Stimulated activated CD8-positive, alpha-beta memory T cell treated with anti-CD3 and anti-CD28 coated beads, Interleukin-7, amount 100 ng/mL, for 4 hours (primary cell): ENCODE measurements around the gene SPART.
"Not testable (repeated sequence)": the region's sequence is repeated elsewhere in the genome, so short reads cannot be mapped to it uniquely, and the experiment has no call there.

Source experiments
- DNase-seq, 2 donors: peaks; one replicate each; pipeline ENCODE4 v3.0.0-alpha.2; 2020; ENCODE audit warnings: low read depth in 2 of 2

The SPART gene

DNA sequence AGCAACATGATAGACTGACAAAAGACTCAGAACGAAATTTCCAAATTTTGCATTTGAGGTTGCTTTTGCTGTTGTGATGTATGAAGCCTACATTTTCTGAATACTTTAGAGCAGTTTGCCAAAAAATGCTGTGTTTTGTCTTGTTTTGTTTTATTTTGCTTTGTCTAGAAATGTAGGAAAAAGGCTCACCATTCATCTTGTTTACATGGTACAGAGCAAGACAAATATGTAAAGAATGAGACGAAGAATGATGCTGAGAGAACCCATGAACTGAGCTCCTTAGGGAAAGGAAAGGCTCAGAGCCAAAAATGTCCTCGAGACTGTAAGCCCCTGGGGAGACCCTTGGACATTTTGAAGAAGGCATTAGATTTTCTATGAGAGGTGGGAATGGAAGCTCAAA lies 6.8 kb upstream of the SPART start:
- no peak for DNase-seq

GRCh38 chr13:36352350-36352749 lies 6.2 kb upstream of the SPART start:
- DNase-seq, result no peak

DNA sequence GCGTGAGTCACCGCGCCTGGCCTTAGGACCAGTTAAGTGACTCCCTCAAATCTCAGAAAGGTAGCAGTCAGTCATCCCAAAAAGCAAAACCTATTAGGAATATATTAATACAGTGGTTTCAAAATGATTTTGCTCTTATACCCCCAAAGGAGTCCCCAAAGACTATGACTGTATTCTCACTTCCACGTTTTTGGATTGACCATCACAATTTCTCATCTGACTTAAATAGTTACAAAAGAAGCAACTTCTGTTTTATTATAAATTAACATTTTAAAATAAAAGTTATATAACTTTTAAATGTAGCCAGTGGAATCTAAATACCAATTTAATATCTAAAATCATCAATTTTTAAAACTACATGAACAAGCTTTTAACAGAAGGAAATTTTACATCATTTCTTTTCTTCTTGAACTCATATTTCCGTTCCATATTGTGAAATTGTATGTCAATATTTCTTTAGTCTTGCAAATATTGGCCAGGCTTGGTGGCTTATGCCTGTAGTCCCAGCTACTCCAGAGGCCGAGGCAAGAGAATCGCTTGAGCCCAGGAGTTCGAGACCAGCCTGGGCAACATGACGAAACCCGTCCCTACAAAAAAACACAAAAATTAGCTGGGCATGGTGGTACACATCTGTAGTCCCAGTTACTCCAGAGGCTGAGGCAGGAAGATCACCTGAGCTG lies 1.5 kb upstream of the SPART start:
- DNase-seq, result no peak

DNA sequence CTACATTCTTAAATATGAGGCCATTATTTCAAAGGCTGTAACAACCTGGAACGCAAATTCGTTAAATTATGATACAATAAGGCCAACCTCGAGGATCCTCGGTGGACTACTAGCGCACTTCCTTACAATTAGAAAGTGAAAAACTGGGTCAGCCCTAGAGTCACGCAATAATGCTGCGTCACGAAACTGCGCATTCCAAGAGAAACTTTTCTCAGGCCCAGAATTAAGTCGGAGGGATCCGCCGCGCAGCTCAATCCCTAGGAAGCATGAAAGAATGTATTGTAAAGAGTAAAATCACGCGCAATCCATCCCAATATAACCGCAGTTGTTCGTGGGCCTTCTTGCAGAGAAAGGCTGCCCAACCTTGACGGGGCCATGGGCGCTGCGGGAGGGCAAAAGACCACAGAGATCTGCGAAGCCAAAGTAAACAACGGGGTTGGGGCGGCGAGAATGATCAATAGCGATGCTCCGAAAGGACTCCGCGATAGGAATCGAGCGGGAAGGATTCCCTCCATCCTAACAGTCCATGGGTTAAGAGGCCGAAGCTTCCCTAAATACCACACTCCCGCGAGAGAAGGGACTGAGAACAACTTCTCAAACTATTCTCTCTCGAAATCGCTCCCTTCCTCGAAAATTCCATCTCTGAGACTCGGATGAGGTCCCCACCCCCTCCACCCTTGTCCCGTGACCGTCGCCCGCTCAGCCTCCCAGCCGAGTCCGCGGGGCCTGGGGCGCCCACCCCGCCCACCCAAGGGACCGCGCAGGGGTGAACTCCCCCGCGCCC lies 564 bp downstream of the SPART start:
- peak; percentile 5 to 16 for DNase-seq

- no peak for DNase-seq
Measured at GRCh38 chr13:36344886-36345437, 1.2 kb downstream of the SPART start.

DNA sequence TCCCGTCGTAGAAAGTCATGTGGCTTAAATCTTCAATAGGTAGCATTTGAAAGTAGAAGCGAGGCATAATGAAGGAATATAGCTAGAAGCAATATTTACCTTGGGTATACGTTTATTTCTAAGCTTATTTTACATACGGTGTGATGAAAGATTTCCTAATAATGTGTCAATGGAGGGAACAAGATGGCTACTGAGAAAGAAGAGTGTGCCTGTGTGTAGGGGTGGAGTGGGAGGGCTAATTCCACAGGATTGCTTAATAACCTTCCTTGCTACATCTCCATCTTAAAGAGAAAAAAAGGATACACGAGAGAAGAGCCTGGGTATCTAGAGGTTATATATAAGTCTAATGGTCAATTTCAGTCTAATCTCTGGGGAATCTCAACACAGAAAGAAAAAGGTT lies 2.0 kb downstream of the SPART start:
- no peak for DNase-seq

- no peak for DNase-seq
Measured at GRCh38 chr13:36343766-36344165, 2.4 kb downstream of the SPART start.

GRCh38 chr13:36342715-36343114 lies 3.5 kb downstream of the SPART start:
- DNase-seq, result no peak

- no peak for DNase-seq
Measured at GRCh38 chr13:36341718-36342117, 4.5 kb downstream of the SPART start.

GRCh38 chr13:36339600-36340155 lies 6.5 kb downstream of the SPART start:
- no peak for DNase-seq

- DNase-seq, result no peak
Measured at GRCh38 chr13:36337938-36338641, 8.1 kb downstream of the SPART start.

- DNase-seq, result no peak
Measured at GRCh38 chr13:36332986-36333385, 13.2 kb downstream of the SPART start.

- not testable (repeated sequence) for DNase-seq
Measured at GRCh38 chr13:36332255-36332654, 13.9 kb downstream of the SPART start.

DNA sequence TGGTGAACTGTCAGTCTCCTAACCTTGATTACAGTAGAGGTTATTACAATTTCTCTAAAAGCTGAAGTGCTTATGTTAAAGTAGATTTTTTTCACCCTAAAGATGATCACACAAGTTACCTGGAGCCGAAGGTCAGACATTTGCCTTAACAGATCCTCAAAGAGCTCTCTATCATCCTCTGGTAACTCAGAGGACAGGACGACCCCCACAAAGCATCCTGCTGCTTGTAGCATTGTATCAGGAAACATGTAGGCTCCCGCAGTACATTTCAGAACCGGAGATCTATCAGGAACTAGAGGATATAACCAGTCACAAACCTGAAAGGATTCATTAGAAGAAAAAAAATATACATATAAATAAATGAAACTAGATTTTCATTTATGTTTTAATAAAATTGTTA lies 14.9 kb downstream of the SPART start:
- no peak for DNase-seq

DNA sequence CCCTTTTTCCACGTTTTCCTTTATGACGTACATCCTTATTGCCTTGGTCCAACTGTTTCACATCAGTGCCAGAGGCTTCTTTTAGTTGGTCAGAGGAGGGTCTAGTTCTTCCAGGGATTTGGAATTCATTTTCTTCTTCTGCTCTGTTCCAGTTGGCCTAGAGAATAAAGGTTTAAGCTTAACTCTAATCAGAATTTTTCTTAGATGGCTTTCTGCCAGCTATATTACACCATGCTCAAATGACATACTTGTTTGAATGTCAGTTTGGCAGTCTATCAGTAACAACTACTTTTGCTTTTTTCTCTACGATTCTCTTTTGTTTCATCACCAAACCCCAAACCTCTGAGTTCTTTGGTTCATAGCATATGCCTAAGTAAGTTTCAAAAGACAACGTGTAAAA lies 16.8 kb downstream of the SPART start:
- no peak for DNase-seq

DNA sequence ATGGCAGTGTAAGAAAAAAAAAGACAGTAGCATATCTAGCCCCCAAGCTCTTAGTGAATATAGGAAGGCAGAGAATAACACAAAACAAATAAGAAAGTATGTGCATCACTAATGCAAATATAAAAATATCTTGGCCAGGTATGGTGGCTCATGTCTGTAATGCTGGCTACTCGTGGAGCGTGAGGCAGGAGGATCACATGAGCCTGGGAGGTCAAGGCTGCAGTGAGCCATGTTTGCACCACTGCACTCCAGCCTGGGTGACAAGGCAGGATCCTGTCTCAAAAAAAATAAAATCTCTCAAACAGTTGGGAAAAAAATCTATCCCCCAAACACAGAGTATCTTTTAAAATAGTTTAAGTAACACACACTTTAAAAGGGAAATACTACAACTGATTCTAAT lies 17.4 kb downstream of the SPART start:
- DNase-seq, result no peak

DNA sequence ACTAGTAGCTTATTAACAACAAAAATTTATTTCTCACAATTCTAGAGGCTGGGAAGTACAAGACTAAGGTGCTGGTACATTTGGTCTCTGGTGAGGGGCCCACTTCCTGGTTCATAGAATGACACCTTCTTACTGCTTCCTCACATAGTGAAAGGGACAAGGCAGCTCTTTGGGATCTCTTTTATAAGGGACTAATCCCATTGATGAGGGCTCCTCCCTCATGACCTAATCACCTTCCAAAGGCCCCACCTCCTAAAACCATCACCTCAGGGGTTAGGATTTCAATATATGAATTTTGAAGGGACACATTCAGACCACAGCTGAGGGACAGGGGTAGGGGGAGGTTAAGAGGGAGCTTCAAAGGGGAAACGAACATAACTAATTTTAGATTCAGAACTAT lies 20.3 kb downstream of the SPART start:
- no peak for DNase-seq

DNA sequence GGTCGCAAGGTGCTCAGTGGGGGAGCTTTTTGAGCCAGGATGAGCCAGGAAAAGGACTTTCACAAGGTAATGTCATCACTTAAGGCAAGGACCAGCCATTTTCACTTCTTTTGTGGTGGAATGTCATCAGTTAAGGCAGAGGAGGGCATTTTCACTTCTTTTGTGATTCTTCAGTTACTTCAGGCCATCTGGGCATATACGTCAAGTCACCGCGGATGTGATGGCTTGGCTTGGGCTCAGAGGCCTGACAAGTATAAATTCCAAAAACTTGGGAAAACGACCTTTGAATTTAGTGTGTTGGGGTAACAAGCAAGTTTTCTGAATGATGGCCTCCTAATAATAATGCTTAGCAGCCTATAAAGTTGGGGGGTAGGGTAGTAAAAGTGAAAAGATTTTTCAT lies 21.3 kb downstream of the SPART start:
- DNase-seq, result not testable (repeated sequence)

DNA sequence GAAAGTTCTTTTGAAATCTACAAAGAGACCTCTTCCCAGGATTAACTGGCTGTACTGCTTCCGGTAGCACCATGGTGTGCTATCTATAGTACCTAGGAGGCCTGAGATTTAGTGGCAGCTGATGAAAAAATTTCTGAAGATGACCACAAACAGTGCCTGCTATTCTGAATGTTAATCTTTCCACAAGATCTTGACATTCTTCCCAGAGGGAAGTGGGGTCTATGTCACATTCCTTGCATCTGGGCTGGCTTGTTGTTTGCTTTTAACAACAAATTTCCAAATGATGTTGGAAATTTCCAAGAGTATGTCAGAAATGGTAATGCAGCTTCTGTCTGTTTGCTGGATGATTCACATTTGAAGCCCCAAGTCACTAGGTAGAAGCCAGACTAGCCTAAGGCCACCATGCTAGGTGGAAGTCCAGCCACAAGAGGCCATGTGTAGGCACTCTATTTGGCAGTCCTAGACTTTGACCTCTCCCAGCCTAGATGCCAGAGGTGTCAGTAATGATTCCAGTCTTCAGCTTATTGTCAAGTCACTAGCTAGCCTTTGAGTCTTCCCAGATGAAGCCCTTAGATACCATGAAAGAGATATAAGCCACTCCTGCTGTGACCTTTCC lies 22.1 kb downstream of the SPART start:
- no peak for DNase-seq

- DNase-seq, result no peak
Measured at GRCh38 chr13:36323408-36323807, 22.8 kb downstream of the SPART start.

DNA sequence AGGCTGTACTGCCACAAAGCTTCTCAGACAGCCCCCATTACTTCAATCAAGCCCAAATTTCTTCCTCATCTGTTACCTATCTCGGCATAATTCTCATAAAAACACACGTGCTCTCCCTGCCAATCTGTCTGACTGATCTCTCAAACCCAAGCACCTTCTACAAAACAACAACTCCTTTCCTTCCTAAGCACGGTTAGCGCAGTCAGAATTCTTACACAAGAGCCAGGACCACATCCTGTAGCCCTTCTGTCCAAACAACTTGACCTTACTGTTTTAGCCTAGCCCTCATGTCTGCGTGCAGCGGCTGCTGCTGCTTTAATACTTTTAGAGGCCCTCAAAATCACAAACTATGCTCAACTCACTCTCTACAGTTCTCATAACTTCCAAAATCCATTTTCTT lies 26.4 kb downstream of the SPART start:
- not testable (repeated sequence) for DNase-seq
